Upper lobe of left lung (tissue), 4 donors: Measurements from ENCODE around the gene MPO.

Experiments used
- EP300 ChIP-seq, 4 donors: sonication (generic); formaldehyde crosslinking; IDR thresholded peaks; one replicate each; pipeline ENCODE4 v1.5.1; 2017; ENCODE audit warnings: antibody characterized with exemption in 4 of 4, control low read depth in 2 of 4
- POLR2A ChIP-seq, 4 donors: fragments of 450-650 bp; IDR thresholded peaks; one replicate each; pipeline ENCODE4 v1.5.1; 2016 to 2017; ENCODE audit warnings: antibody characterized with exemption in 4 of 4, mild to moderate bottlenecking in 2 of 4
- POLR2AphosphoS5 ChIP-seq, 2 donors: sonication (generic); formaldehyde crosslinking; IDR thresholded peaks; one replicate each; pipeline ENCODE4 v1.5.1; 2017; ENCODE audit warnings: antibody characterized with exemption in 2 of 2
- TF ChIP-seq, protein P1 (sequence below), 6 experiments: fragments of 450-650 bp in 4 of 6; fragments of 200-600 bp in 2 of 6; sonication (generic) in 2 of 6; IDR thresholded peaks; one replicate each; pipeline ENCODE4 v1.5.1; 2016 to 2019; ENCODE audit warnings: antibody characterized with exemption in 6 of 6

- TF ChIP-seq, protein P1, sequence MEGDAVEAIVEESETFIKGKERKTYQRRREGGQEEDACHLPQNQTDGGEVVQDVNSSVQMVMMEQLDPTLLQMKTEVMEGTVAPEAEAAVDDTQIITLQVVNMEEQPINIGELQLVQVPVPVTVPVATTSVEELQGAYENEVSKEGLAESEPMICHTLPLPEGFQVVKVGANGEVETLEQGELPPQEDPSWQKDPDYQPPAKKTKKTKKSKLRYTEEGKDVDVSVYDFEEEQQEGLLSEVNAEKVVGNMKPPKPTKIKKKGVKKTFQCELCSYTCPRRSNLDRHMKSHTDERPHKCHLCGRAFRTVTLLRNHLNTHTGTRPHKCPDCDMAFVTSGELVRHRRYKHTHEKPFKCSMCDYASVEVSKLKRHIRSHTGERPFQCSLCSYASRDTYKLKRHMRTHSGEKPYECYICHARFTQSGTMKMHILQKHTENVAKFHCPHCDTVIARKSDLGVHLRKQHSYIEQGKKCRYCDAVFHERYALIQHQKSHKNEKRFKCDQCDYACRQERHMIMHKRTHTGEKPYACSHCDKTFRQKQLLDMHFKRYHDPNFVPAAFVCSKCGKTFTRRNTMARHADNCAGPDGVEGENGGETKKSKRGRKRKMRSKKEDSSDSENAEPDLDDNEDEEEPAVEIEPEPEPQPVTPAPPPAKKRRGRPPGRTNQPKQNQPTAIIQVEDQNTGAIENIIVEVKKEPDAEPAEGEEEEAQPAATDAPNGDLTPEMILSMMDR (IDR thresholded peaks at IDR 0.05) = no peak
- TF ChIP-seq POLR2A (IDR thresholded peaks at IDR 0.05) (no peak), POLR2AphosphoS5 (IDR thresholded peaks at IDR 0.05) (no peak), EP300 (IDR thresholded peaks at IDR 0.05) (no peak)
Measured at GRCh38 chr17:58264407-58265103, 16.2 kb downstream of the MPO start.
